Osteocyte (in vitro differentiated cells): ENCODE data around the gene DHX36. TPM values are rescaled to one million over a fixed set of nuclear protein-coding genes. Genes with fewer than 3 reads are reported as not detected.

ENCODE experiments used
- DNase-seq: peaks from one replicate; pipeline ENCODE4 v3.0.0; 2021; ENCODE audit warnings: mixed read lengths; ENCODE audit not compliant: unreplicated experiment; ENCODE audit errors: extremely low spot score
- H3K27ac Mint-ChIP-seq: one replicate; pipeline ENCODE4 v1.8.0; 2021; ENCODE audit warnings: mild to moderate bottlenecking, mixed read lengths; ENCODE audit not compliant: unreplicated experiment
- H3K27me3 Mint-ChIP-seq: one replicate; pipeline ENCODE4 v1.8.0; 2021; ENCODE audit warnings: mixed read lengths; ENCODE audit not compliant: unreplicated experiment
- H3K36me3 Mint-ChIP-seq: one replicate; pipeline ENCODE4 v1.8.0; 2021; ENCODE audit warnings: mixed read lengths; ENCODE audit not compliant: unreplicated experiment
- H3K4me1 Mint-ChIP-seq: one replicate; pipeline ENCODE4 v1.8.0; 2021; ENCODE audit warnings: mixed read lengths; ENCODE audit not compliant: unreplicated experiment
- H3K4me3 Mint-ChIP-seq: one replicate; pipeline ENCODE4 v1.8.0; 2021; ENCODE audit warnings: mild to moderate bottlenecking, moderate library complexity, mixed read lengths; ENCODE audit not compliant: unreplicated experiment
- H3K9me3 Mint-ChIP-seq: one replicate; pipeline ENCODE4 v1.8.0; 2021; ENCODE audit warnings: mixed read lengths; ENCODE audit not compliant: unreplicated experiment
- total RNA-seq: library from RNA; stranded (reverse); gene quantifications from 2 replicates; pipeline ENCODE4 v1.2.1, GENCODE V29; 2021
- TF ChIP-seq, protein P1 (sequence below): fragments of 200-600 bp; sonication (generic); IDR thresholded peaks from 2 replicates; pipeline ENCODE4 v1.5.0; 2021; ENCODE audit warnings: antibody characterized with exemption, mild to moderate bottlenecking, moderate library complexity

DHX36 gene
- total RNA-seq, 1 donor from 2014 or later, result 68.2 TPM

DNA sequence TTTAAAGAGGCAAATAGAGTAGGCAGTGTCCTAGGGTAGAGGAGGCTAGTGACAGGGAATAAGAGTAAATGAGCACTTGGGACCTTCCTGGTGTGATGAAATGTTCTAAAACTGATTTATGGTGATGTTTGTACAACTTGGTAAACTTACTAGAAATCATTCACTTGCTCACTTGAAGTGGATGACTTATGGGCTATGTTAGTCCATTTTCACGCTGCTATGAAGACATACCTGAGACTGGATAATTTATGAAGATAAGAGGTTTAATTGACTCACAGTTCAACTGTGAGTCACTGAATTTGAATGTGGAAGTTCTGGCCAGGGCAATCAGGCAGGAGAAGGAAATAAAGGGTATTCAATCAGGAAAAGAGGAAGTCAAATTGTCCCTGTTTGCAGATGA lies 31.7 kb upstream of the DHX36 start:
- H3K36me3 Mint-ChIP-seq, result no peaks in the 10 kb centered on the region
- no peaks in the 10 kb centered on the region for H3K9me3 Mint-ChIP-seq
- peaks cover 2% of the 10 kb centered on the region for H3K27me3 Mint-ChIP-seq
- H3K27ac Mint-ChIP-seq, result no peak overlapping the region
- TF ChIP-seq, protein P1, sequence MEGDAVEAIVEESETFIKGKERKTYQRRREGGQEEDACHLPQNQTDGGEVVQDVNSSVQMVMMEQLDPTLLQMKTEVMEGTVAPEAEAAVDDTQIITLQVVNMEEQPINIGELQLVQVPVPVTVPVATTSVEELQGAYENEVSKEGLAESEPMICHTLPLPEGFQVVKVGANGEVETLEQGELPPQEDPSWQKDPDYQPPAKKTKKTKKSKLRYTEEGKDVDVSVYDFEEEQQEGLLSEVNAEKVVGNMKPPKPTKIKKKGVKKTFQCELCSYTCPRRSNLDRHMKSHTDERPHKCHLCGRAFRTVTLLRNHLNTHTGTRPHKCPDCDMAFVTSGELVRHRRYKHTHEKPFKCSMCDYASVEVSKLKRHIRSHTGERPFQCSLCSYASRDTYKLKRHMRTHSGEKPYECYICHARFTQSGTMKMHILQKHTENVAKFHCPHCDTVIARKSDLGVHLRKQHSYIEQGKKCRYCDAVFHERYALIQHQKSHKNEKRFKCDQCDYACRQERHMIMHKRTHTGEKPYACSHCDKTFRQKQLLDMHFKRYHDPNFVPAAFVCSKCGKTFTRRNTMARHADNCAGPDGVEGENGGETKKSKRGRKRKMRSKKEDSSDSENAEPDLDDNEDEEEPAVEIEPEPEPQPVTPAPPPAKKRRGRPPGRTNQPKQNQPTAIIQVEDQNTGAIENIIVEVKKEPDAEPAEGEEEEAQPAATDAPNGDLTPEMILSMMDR, result no peak
- DNase-seq, result no peak
- no peaks in the 10 kb centered on the region for H3K4me1 Mint-ChIP-seq
- no peak overlapping the region for H3K4me3 Mint-ChIP-seq

DNA sequence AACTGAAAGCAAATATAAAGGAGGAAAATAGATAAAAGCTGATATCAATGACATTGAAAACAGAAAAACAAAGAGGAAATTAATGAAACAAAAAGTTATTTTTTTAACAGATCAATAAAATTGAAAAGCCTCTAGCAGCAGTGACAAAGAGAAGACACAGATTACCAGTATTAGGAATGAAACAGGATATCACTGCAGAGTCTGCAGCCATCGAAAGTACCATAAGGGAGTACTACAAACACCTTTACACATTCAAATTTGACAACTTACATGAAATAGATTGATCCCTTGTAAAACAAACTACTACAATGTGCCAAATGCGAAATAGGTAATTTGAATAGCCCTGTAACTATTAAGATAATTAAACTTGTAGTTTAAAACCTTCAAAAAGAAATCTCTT lies 24.9 kb upstream of the DHX36 start:
- no peaks in the 10 kb centered on the region for H3K9me3 Mint-ChIP-seq
- no peak overlapping the region for H3K4me3 Mint-ChIP-seq
- no peaks in the 10 kb centered on the region for H3K4me1 Mint-ChIP-seq
- no peaks in the 10 kb centered on the region for H3K36me3 Mint-ChIP-seq
- TF ChIP-seq, protein P1, result no peak
- no peak for DNase-seq
- H3K27me3 Mint-ChIP-seq, result peaks cover 23% of the 10 kb centered on the region
- H3K27ac Mint-ChIP-seq, result no peak overlapping the region

DNA sequence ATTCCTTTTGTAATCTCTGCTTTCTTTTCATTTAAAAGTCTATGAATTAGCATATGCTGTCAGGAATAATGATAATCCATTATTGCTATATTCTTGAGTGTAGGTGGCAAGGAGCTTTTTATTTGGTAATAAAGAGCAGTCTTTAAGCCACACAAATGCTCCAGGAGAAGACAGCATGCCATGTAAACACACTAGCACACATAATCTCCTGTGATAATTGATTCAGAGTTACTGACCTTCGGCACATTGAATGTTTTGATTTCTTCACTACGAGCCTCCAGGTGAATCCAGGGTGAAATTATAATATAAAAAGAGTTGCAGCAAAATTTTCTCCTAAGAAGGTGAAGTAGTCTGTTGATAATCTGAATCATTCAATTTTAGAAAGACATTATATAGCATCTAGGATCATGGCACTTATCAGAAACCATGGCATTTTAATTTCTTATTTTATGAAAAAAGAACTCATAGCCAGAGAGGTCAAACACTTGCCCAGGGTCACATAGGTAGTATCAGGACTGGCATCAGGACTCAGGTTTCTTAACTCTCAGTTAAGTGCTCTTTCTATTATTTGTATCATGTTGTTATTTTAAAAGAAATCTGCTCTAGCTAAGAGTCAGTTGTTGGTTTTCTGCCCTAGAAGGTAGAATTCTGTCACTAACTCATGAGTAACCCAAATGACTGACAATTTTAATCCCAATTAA lies 21.3 kb upstream of the DHX36 start:
- DNase-seq, result no peak
- Mint-ChIP-seq H3K36me3 (no peaks in the 10 kb centered on the region), H3K27me3 (peaks cover 24% of the 10 kb centered on the region), H3K9me3 (no peaks in the 10 kb centered on the region), H3K4me1 (no peaks in the 10 kb centered on the region), H3K4me3 (no peak overlapping the region), H3K27ac (no peak overlapping the region)
- TF ChIP-seq, protein P1, result no peak

DNA sequence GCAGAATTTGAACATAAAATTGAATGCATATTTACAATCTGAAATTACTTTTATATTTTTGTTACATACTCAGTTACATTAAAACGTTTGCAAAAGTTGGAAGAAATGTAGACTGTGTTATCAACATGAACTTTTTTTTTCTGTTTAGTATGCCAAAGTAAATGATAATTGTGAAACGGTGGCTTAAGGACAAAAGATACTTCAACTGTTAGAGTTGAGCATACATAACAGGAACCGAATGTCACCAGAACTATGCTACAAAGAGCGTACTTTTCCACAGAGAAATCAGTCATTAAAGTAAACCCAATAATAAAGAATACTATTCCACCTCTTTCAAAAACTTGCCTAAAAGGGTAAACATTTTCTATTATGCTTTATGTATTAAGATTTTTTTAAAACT lies 14.3 kb upstream of the DHX36 start:
- Mint-ChIP-seq H3K4me1 (no peaks in the 10 kb centered on the region), H3K4me3 (no peak overlapping the region), H3K36me3 (no peaks in the 10 kb centered on the region), H3K27ac (no peak overlapping the region), H3K9me3 (no peaks in the 10 kb centered on the region), H3K27me3 (peaks cover 41% of the 10 kb centered on the region)
- TF ChIP-seq, protein P1, result no peak
- no peak for DNase-seq

DNA sequence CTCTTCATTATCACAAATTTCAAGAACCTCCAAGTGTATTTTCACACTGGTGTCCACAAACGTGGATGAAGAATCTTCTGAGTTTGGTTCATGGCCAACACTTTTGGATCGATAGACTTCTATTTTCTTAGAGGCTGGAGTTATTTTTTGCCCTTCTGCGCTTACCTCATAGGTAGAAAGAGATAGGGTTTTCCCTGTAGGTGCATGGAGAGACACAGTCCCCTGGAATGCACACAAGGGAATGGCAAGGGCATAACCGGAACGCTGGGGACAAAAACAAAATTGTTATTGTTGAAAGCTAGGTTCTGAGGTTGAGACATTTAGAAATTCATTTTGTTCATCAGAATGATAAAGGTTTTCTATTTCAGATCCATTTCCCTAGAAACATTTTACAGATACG lies 13.7 kb upstream of the DHX36 start:
- peaks cover 42% of the 10 kb centered on the region for H3K27me3 Mint-ChIP-seq
- DNase-seq, result no peak
- H3K36me3 Mint-ChIP-seq, result no peaks in the 10 kb centered on the region
- H3K27ac Mint-ChIP-seq, result no peak overlapping the region
- TF ChIP-seq, protein P1, result no peak
- no peak overlapping the region for H3K4me3 Mint-ChIP-seq
- H3K9me3 Mint-ChIP-seq, result no peaks in the 10 kb centered on the region
- H3K4me1 Mint-ChIP-seq, result no peaks in the 10 kb centered on the region
